Measurements from ENCODE around the gene TKTL2.
A peak's percentile ranks its signal among the peaks of the same experiment; 100 is the strongest.

TKTL2 gene

GRCh38 chr4:163440040-163440439 lies 33.5 kb downstream of the TKTL2 start:
- DNase-seq: peak; percentile 56

Data from NCI-H2081 treated with DMSO at 0.1 percent for 48 hours (cell line).